Measurements from ENCODE around the gene KCNQ1OT1.
"Not testable (repeated sequence)": the region's sequence is repeated elsewhere in the genome, so short reads cannot be mapped to it uniquely, and the experiment has no call there.

KCNQ1OT1 gene

DNA sequence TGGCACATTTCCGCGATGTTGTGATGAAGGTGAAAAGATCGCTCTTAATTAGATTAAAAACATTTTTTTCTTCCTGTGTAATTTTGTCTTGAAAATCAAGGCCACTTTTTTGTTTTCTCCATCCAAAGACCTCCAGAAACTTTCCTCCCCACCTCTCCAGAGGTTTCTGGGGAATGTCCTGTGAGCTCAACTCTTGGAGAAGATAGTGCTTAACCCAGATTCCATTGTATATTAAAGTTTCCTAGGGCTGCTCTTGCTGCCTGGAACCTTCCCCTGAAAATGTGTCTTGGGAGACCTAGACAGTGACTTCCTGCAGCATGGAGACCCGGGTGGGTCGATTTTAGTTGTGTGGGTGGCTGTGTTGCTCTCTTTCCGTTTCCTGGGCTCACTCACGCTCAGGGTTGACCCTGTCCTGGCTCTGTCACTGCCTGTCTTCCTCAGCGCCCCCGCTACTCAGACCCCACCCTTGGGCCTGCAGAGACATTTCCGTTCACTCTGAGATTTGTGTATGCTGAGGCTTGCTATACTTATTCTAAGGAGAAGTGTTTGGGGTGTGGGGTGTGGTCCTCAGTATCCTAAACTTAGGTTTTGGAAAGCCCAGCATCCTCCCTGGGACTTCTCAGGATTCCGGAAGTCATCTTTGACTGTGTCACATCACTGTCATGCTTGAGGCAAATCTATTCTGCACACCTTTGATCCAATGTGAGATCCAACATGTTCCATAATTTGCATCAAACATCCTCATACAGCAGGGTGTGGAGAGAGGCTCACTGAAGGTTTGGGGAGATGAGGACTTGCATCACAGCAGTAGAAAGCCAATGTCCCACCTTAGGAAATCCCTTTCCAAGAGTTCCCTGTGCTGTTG is 47.2 kb downstream of the KCNQ1OT1 start:
- DNase-seq (ENCODE audit: low read depth in 2 of 2), result no peak

DNA sequence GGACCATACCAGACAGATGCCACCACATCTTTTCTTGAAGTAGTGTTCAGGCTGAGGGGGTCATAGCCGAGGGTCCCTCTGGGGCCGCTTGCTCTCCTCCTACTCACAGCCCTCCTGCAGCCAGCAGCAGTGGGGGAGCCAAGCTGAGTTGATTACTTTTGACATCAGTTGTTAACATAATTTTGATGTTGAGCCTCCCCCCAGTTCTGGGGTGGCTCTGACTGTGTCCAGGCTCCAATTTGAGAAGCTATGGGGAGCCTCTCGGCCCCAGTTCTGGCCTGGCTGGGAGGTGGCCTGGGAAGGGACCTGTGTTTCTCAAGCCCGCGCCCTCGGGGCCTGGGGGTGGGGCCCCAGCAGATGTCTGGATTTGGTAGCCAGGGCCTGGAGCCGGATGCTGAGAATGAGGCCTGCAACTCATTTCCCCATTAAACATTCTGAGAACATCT is 47.9 kb downstream of the KCNQ1OT1 start:
- no peak for DNase-seq (ENCODE audit: low read depth in 2 of 2)

DNA sequence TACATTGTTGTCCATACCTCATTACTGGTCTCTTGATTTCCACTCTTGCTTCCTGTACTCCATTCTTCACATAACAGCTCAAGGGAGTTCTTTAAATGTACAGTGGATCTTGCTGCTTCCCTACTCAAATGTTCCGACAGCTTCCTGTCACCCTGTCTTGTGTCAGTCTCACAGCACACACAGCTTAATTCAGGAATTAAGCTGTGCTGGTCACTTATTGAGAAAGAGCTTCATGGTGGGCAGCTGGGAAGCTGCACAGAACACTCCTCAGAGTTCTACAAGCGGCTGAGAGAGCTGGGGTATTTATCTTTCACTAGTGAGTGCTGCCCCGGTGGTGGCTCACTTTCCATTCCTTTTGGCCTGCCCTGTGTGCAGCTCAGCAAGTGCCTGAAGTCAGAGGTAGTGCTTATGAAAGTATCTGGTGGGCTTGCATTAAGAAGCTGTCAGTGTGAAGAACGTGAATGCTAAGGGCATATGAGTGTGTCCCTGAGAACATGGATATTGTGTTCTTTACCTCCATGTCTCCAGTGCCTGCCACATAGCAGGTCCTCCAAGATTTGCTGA is 48.7 kb downstream of the KCNQ1OT1 start:
- DNase-seq (ENCODE audit: low read depth in 2 of 2), result no peak

DNA sequence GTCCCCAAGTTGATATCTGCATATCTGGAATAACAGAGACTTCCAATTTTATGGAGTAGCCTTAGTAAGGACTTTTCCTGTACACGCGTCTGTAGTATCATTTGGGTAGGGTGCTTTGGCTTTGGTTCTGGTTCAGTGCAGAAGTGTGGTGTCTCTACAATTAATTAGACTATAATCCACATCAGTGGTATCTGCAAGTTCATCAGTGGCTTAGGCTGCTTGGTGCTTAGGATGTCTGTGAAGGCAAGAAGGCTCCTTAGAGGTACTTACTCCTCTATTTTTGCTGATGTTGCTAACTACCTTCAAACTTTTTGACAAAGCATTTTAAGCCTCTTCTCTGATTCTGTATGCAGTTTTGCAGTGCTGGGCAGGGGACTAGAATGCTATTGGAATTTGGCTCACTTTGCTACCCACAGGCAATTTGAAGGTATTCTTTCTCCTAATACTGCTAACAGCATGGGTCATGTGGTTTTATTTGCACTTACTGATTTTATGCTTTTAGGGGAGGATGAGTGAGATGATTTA is 49.4 kb downstream of the KCNQ1OT1 start:
- no peak for DNase-seq (ENCODE audit: low read depth in 2 of 2)

DNA sequence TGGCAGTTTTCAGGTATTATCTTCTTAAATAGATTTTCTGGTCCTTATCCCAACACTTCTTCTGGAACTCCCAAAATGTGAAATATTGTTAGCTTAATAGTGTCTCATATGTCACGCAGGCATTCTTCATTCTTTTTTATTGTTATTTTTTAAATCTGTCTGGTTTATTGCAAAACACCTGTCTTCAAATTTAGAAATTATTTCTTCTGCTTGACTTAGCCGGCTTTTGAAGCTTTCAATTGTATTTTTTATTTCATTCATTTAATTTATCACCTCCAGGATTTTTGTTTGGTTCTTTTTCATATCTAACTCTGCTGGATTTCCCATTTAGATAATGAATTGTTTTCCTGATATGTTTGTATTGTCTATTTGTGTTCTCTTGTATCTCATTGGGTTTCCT is 49.9 kb downstream of the KCNQ1OT1 start:
- no peak for DNase-seq (ENCODE audit: low read depth in 2 of 2)

DNA sequence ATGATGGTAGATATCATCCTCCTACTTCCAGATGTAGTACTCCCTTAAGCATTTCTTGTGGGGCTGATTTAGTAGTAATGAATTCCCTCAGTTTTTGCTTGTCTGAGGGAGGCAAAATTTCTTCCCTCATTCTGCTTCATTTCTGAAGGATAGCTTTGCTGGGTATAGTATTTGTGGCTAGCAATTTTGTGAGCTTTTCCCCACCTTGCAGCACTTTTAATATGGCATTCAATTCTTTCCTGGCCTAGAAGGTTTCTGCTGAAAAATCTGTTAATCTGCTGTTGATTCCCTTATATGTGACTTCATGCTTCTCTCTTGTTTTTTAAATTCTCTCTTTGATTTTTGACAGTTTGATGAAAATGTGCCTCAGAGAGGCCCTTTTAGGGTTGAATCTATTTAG is 50.4 kb downstream of the KCNQ1OT1 start:
- DNase-seq (ENCODE audit: low read depth in 2 of 2), result no peak

DNA sequence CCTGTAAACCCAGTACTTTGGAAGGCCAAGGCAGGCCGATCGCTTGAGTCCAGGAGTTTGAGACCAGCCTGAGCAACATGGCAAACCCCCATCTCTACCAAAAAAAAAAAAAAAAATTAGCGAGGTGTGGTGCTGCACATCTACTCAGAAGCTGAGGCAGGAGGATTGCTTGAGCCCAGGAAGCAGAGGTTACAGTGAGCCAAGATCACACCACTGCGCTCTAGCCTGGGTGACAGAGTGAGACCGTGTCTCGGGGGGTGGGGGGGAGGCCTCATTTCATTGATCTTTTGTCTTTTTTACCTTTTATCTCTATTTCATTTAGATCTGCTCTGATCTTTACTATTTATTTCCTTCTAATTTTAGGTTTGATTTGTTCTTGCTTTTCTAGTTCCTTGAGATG is 51.8 kb downstream of the KCNQ1OT1 start:
- DNase-seq (ENCODE audit: low read depth in 2 of 2), result no peak

DNA sequence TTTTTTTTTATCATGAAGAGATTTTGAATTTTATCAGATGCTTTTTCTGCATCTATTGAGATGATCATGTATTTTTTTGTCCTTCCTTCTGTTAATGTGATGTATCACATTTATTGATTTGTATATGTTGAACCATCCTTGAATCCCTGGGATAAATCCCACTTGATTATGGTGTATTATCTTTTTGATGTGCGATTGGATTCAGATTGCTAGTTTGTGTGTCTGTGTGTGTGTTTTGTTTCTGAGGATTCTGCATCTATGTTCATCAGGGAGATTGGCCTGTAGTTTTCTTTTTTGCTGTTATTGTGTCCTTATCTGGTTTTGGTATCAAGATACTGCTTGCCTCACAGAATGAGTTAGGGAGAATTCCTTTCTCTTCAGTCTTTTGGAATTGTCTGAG is 52.6 kb downstream of the KCNQ1OT1 start:
- DNase-seq (ENCODE audit: low read depth in 2 of 2), result no peak

DNA sequence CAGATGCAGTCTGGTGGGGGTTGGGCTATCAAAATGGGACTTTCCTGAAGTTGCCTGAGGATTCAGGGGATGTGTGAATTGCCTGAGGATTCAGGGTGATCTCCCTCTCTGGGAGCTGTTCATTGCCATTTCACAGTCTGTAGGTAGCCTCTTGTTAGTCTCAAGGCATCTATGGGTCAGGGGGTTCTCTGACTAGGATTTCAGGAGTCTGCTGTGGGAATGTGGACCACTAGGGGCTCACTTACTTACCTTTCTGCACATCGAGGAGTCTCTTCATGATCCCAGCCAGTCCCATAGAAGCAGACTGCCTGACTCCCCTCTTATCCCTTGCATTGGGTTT is 54.0 kb downstream of the KCNQ1OT1 start:
- DNase-seq (ENCODE audit: low read depth in 2 of 2), result no peak

DNA sequence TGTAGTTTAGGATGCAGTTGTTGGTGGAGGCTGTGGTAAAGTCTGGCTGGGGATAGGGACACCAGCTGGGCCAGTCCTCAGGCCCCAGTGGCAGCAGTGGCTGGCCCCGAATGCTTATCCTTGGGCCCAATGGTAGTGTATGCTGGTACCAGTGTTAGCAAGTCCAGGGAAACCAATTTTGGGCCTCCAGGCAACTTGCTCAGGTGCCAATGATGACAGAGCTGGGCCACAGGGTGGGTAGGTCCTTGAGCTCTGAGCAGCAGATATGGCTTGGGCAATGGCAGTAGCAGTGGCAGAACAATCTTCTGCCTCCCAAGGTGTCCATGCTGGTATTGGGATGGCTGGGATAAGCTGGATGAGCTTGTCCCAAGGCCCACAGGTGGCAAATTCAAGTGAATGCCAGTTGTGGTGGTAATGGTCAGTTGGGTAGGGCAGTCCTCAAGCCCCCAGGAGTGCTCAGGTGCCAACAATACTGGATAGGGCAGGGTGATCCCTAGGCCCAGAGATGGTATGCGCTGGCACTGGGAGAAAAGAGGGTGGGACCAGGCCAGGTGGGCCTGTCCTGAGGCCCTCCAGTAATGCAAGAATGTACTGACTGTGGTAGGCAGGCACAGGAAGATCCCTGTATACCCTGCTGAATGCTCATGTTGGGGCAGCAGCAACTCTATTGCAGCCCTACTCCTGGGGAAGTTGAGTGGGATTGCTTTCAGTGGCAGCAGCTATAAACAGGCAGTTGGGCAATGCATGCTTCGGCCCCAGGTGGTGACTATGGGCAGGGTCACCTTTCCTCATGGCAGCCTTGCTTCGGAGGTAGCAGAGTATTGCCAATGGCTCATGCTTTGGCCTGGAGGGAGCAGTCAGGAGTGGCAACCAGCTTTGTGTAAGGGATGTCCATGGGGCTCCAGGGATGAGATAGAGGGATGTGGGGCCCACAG is 54.7 kb downstream of the KCNQ1OT1 start:
- no peak for DNase-seq (ENCODE audit: low read depth in 2 of 2)

DNA sequence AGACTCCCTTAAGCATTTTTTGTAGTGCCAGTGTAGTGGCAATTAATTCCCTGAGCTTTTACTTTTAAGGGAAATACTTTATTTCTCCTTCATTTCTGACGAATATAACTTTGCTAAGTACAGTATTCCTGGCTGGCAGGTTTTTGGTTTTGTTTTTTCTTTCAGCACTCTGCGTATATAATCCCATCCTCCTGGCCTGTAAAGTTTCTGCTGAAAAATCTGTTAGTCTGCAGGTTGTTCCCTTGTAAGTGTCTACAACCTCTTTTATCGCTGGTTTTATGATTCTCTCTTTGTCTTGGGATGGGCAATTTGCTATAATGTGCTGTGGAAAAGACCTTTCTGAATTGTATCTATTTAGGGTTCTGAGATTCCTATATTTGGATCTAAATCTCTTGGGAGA is 56.0 kb downstream of the KCNQ1OT1 start:
- DNase-seq (ENCODE audit: low read depth in 2 of 2), result no peak

DNA sequence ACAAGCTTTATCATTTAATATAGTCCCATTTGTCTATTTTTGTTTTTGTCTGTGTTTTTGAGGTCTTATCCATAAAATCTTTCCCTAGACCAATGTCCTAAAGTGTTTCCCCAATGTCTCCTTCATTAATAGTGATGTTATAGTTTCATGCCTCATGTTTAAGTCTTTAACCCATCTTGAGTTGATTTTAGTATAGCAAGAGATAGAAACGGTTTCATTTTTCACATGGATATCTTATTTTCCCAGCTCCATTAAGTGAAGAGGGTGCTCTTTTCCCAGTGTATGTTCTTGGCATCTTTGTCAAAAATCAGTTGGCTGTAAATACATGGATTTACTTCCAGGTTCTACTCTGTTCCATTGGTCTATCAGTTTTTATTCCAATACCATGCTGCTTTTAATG is 58.2 kb downstream of the KCNQ1OT1 start:
- DNase-seq (ENCODE audit: low read depth in 2 of 2), result no peak

DNA sequence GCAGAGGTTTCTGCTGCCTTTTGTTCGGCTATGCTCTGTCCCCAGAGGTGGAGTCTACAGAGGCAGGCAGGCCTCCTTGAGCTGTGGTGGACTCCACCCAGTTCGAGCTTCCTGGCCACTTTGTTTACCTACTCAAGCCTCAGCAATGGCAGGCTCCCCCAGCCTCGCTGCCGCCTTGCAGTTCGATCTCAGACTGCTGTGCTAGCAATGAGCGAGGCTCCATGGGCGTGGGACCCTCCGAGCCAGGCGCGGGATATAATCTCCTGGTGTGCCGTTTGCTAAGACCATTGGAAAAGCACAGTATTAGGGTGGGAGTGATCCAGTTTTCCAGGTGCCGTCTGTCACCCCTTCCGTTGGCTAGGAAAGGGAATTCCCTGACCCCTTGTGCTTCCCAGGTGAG is 60.0 kb downstream of the KCNQ1OT1 start:
- not testable (repeated sequence) for DNase-seq (ENCODE audit: low read depth in 2 of 2)

DNA sequence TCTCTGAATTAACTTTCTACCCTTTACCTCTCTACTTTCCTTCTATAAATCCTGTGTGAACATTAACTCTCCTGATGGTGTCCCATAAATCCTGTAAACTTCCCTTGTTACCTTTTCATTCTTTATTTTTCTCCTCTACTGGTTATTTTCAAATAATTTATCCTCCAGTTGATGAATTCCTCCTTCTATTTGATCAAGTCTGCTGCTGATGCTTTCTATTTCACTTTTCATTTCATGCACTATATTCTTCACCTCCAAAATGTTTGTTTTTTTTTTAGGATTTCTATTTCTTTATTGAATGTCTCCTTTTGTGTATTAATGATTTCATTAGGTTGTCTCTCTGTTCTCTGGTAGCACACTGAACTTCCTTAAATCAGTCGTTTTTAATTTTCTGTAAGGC is 68.6 kb downstream of the KCNQ1OT1 start:
- DNase-seq (ENCODE audit: low read depth in 2 of 2), result no peak

DNA sequence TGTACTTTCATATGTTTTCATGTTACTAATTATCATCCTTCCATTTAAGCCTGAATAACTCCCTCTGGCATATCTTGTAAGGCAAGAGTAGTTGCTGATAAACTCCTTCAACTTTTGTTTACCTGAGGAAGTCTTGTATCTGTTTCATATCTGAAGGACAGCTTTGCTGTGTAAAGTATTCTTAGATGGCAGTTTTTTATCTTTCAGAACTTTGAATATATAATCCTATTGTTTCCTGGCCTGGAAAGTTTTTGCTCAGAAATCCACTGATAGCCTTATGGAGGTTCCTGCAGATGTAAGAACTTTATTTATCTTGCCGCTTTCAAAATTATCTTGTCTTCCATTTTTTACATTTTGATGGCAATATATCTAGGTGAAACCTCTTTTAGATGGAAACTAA is 69.1 kb downstream of the KCNQ1OT1 start:
- DNase-seq (ENCODE audit: low read depth in 2 of 2), result no peak

DNA sequence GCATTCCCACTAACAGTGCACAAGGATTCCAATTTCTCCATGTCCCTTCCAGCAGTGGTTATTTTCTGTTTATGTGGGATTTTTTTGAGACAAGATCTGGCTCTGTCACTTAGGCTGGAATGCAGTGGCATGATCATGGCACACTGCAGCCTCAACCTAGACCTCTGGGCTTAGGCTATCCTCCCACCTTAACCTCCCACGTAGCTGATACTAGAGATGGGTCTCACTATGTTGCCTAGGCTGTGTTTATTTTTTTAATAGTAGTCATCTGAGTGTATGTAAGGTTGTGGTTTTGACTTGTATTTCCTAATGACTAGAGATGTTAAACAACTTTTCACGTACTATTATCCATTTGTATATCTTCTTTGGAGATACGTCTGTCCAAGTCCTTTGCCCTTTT is 74.6 kb downstream of the KCNQ1OT1 start:
- no peak for DNase-seq (ENCODE audit: low read depth in 2 of 2)

DNA sequence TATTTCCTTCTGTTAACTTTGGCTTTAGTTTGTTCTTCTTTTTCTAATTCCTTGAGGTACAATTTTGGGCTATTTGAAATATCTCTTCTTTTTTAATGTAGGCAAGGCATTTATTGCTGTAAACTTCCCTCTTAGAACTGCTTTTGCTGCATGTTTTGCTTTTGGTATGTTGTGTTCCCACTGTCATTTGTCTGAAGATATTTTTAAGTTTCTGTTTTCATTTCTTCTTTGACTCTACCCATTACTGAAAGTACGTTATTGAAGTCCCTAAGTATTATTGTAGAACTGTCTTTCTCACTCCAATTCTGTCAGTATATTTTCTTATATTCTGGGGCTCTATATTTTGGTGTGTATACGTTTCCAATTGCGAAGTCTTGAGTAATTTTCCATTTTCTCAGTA is 77.9 kb downstream of the KCNQ1OT1 start:
- no peak for DNase-seq (ENCODE audit: low read depth in 2 of 2)

DNA sequence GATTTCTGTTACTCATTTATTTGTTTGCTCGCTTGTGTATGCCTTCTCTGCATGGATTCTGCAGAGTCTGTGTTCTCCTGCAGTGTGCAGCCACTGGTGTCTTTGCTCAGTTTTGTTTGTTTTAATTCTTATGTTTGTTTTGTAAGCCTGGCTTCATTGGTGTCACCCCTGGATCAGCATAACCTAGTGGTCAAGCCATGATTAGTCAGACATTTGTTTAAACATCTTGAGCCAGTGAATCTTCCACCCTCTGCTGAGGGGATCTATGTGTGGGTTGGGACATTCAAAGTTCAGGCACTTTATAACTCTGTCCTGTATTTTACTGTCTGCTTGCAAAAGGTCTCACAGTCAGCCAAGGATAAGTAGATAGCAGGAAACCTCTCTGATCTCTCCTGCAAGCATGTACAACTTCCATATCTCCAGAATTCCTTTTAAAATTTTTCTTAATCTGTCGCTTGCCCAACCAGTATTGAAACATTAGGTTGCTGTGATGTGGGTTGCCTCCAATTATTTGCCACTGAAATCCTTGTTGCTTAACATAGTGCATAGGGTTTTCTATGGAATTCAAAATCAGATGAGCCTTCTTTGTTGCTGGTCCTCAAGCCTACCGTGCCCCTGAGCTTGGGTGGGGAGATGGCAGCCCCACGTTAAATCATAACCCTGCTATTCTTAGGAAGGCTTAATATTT is 86.8 kb downstream of the KCNQ1OT1 start:
- DNase-seq (ENCODE audit: low read depth in 2 of 2), result no peak

DNA sequence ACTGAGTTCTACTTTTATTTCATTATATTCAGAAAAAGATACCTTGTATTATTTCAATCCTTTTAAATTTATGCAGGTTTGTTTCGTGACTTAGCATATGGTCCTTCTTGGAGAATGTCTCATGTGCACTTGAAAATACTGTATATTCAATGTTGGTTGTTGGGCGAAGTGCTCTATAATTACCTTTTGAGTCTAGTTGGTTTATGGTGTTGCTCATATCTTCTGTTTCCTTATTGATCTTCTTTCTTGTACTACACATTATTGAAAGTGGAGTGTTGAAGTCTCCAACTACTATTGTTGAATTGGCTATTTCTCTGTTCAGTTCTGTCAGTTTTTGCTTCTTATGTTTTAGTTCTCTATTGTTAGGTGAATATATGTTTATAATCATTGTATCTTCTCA is 90.4 kb downstream of the KCNQ1OT1 start:
- no peak for DNase-seq (ENCODE audit: low read depth in 2 of 2)

DNA sequence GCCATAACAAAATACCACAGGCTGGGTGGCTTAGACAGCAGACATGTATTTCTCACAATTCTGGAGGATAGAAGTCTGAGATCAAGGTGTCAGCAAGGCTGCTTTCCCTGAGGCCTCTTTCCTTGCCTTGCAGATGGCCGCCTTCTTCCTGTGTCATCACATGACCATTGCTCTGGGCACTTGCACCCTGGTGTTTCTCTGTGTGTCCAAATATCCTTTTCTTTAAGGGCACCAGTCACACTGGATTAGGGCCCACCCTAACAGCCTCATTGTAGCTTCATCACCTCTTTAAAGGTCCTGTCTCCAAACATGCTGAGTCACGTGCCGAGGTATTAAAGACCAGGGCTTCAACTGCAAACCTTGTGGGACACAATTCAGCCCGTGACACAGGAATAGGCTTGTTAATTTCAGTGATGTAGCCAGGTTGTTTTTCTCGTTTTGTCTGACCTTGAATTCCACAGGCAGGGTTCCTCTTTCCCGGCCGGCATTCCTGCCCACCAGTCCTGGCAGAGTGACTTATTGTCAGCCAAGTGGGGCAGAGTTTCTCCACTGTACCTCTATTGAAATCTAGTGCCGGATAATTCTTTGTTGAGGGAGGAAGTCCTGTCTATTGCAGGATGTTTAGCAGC is 100.1 kb downstream of the KCNQ1OT1 start:
- no peak for DNase-seq (ENCODE audit: low read depth in 2 of 2)

DNA sequence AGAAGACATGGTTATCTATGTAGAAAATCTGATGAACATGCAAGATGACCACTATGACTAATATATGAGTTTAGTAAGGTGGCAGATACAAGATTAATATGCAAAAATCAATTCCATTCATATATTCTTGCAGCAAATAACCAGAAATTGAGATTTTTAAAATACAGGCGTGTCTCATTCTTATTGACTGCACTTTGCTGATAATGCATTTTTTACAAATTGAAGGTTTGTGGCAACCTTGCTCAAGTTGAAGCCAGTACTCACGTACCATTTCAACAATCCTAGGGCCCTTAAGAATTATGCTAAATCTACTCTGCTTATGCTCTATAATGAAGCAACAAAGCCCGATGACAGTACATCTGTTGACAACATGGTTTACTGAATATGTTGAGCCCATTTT is 104.6 kb downstream of the KCNQ1OT1 start:
- DNase-seq (ENCODE audit: low read depth in 2 of 2), result no peak

All from stimulated activated CD4-positive, alpha-beta T cell treated with anti-CD3 and anti-CD28 coated beads, Interleukin-4, amount 100 ng/mL, for 48 hours (primary cell).